DOHH2 (cell line): ENCODE measurements around the gene DUOXA2.
"Not testable (repeated sequence)": the region's sequence is repeated elsewhere in the genome, so short reads cannot be mapped to it uniquely, and the experiment has no call there.

Experiments used
- H3F3A ChIP-seq: fragments of 200-600 bp; sonication (generic), shearing (Covaris generic); 2 replicates; pipeline ENCODE4 v1.6.0; 2016; ENCODE audit warnings: antibody characterized with exemption, mild to moderate bottlenecking; ENCODE audit not compliant: control insufficient read depth, insufficient read depth
- H3K27ac ChIP-seq: fragments of 200-600 bp; sonication (generic); 2 replicates; pipeline ENCODE4 v1.5.1; 2014; ENCODE audit warnings: low read depth, mild to moderate bottlenecking, low read length, moderate library complexity
- H3K27me3 ChIP-seq: fragments of 200-600 bp; sonication (generic); 2 replicates; pipeline ENCODE4 v1.6.1; 2014; ENCODE audit warnings: mild to moderate bottlenecking, low read length, mixed read lengths; ENCODE audit not compliant: control insufficient read depth
- H3K36me3 ChIP-seq: fragments of 200-600 bp; sonication (generic); 2 replicates; pipeline ENCODE4 v1.6.1; 2014; ENCODE audit warnings: mild to moderate bottlenecking, low read length, moderate library complexity, mixed read lengths; ENCODE audit not compliant: control insufficient read depth
- H3K4me1 ChIP-seq: fragments of 200-600 bp; sonication (generic); 2 replicates; pipeline ENCODE4 v1.6.1; 2014; ENCODE audit warnings: mild to moderate bottlenecking, low read length, mixed read lengths; ENCODE audit not compliant: control insufficient read depth
- H3K4me2 ChIP-seq: fragments of 200-600 bp; sonication (generic); 2 replicates; pipeline ENCODE4 v1.6.0; 2014; ENCODE audit warnings: mild to moderate bottlenecking, low read length, moderate library complexity
- H3K4me3 ChIP-seq: fragments of 200-600 bp; sonication (generic); 2 replicates; pipeline ENCODE4 v1.5.1; 2014; ENCODE audit warnings: mild to moderate bottlenecking, low read length, mixed read lengths
- H3K79me2 ChIP-seq: fragments of 200-600 bp; sonication (generic); 2 replicates; pipeline ENCODE4 v1.6.1; 2014; ENCODE audit warnings: mild to moderate bottlenecking, low read length, mixed read lengths; ENCODE audit not compliant: control insufficient read depth
- H3K9me2 ChIP-seq: fragments of 200-600 bp; sonication (generic); replicated peaks from 2 replicates; pipeline ENCODE4 v1.6.1; 2014; ENCODE audit warnings: mild to moderate bottlenecking, low read length, mixed read lengths; ENCODE audit not compliant: control insufficient read depth
- H3K9me3 ChIP-seq: fragments of 200-600 bp; sonication (generic); 2 replicates; pipeline ENCODE4 v1.6.1; 2014; ENCODE audit warnings: antibody characterized with exemption, low read length, mixed read lengths; ENCODE audit not compliant: control insufficient read depth, insufficient read depth
- H4K20me1 ChIP-seq: fragments of 200-600 bp; sonication (generic); 2 replicates; pipeline ENCODE4 v1.6.0; 2014; ENCODE audit warnings: low read depth, mild to moderate bottlenecking, antibody characterized with exemption, low read length, moderate library complexity; ENCODE audit not compliant: control insufficient read depth, insufficient read depth
- CTCF ChIP-seq: fragments of 200-600 bp; sonication (generic); IDR thresholded peaks from one replicate; pipeline ENCODE4 v1.5.1; 2014; ENCODE audit warnings: antibody characterized with exemption, mild to moderate bottlenecking, low read depth, low read length; ENCODE audit not compliant: poor library complexity, severe bottlenecking
- EZH2phosphoT487 ChIP-seq: fragments of 200-600 bp; sonication (generic); IDR thresholded peaks from 2 replicates; pipeline ENCODE4 v1.6.1; 2017; ENCODE audit warnings: borderline replicate concordance, mild to moderate bottlenecking, antibody characterized with exemption, low read length, moderate library complexity, mixed read lengths

The DUOXA2 gene

GRCh38 chr15:45101749-45102148 lies 12.4 kb upstream of the DUOXA2 start:
- no peaks in the 10 kb centered on the region for H3K9me2 ChIP-seq
- H4K20me1 ChIP-seq: no peaks in the 10 kb centered on the region
- H3K27me3 ChIP-seq: no peaks in the 10 kb centered on the region
- no peak overlapping the region for H3K27ac ChIP-seq
- H3K9me3 ChIP-seq: no peaks in the 10 kb centered on the region
- H3F3A ChIP-seq: no peaks in the 10 kb centered on the region
- H3K4me1 ChIP-seq: peaks cover 6% of the 10 kb centered on the region
- no peaks in the 10 kb centered on the region for H3K79me2 ChIP-seq
- TF ChIP-seq EZH2phosphoT487 (no peak), CTCF (no peak)
- no peaks in the 10 kb centered on the region for H3K36me3 ChIP-seq
- no peak overlapping the region for H3K4me3 ChIP-seq
- H3K4me2 ChIP-seq: no peak overlapping the region

GRCh38 chr15:45102226-45102625 lies 11.9 kb upstream of the DUOXA2 start:
- Histone ChIP-seq H3K9me2 (no peaks in the 10 kb centered on the region), H4K20me1 (no peaks in the 10 kb centered on the region), H3K9me3 (no peaks in the 10 kb centered on the region), H3K79me2 (no peaks in the 10 kb centered on the region), H3F3A (no peaks in the 10 kb centered on the region), H3K27me3 (no peaks in the 10 kb centered on the region), H3K27ac (no peak overlapping the region), H3K4me3 (no peak overlapping the region), H3K36me3 (no peaks in the 10 kb centered on the region), H3K4me1 (peaks cover 7% of the 10 kb centered on the region), H3K4me2 (no peak overlapping the region)
- TF ChIP-seq CTCF (no peak), EZH2phosphoT487 (no peak)

- H4K20me1 ChIP-seq, H3K36me3 ChIP-seq, H3K27ac ChIP-seq, H3F3A ChIP-seq, H3K4me1 ChIP-seq, H3K4me2 ChIP-seq, H3K4me3 ChIP-seq, H3K27me3 ChIP-seq, H3K79me2 ChIP-seq, H3K9me2 ChIP-seq, H3K9me3 ChIP-seq: not testable (repeated sequence)
Observed at GRCh38 chr15:45104170-45104569, 10.0 kb upstream of the DUOXA2 start.

- TF ChIP-seq CTCF (no peak), EZH2phosphoT487 (no peak)
- H3K9me3 ChIP-seq: no peaks in the 10 kb centered on the region
- no peaks in the 10 kb centered on the region for H4K20me1 ChIP-seq
- no peaks in the 10 kb centered on the region for H3F3A ChIP-seq
- H3K79me2 ChIP-seq: no peaks in the 10 kb centered on the region
- H3K27me3 ChIP-seq: no peaks in the 10 kb centered on the region
- peaks cover 7% of the 10 kb centered on the region for H3K4me1 ChIP-seq
- no peak overlapping the region for H3K4me2 ChIP-seq
- no peaks in the 10 kb centered on the region for H3K9me2 ChIP-seq
- no peaks in the 10 kb centered on the region for H3K36me3 ChIP-seq
- H3K4me3 ChIP-seq: no peak overlapping the region
- H3K27ac ChIP-seq: no peak overlapping the region
Observed at GRCh38 chr15:45105586-45105985, 8.5 kb upstream of the DUOXA2 start.
